ENCODE data around the gene ANKRD11. TPM values are rescaled to one million over a fixed set of nuclear protein-coding genes. Genes with fewer than 3 reads are reported as not detected.
A peak's percentile ranks its signal among the peaks of the same experiment; 100 is the strongest.
"Not testable (repeated sequence)": the region's sequence is repeated elsewhere in the genome, so short reads cannot be mapped to it uniquely, and the experiment has no call there.

ANKRD11 gene
- polyA plus RNA-seq, 2 donors, result 37.1 to 73.5 TPM

DNA sequence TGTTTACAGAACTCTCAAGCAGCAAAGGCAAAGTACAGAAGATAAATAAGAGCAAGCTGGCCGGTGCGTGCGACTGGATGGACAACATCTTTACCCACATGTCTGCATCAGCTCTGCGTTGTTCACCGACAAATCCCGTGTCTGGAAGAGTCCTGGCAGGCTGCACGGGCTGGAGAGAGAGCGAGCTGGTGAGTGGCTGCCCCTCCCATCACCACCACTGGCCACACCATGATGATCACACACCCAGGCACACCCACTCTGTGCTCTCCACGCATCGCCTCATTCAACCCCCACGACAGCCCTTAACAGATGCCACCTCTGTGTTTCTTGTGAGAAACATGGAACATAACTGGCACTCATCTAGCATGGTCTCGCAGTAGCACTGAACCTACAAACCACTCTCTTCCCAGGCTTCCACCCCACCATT is 59.2 kb downstream of the ANKRD11 start:
- H3K27ac ChIP-seq (ENCODE audit: low read depth in 2 of 2, low read length in 1 of 2), result peak overlapping the region; percentile 20 to 90
- peaks cover 0 to 2% of the 10 kb centered on the region in 2 donors for H3K36me3 ChIP-seq (ENCODE audit: control insufficient read depth in 2 of 2, insufficient read depth in 2 of 2, low read length in 1 of 2)
- WGBS, 2 donors, result 28 to 29% methylated on average over 12 of the region's 12 CpGs
- H3K27me3 ChIP-seq (ENCODE audit: control insufficient read depth in 1 of 2, insufficient read depth in 2 of 2, low read length in 2 of 2), result no peaks in the 10 kb centered on the region
- peaks cover 13 to 18% of the 10 kb centered on the region in 2 donors for H3K4me1 ChIP-seq (ENCODE audit: control insufficient read depth in 2 of 2, insufficient read depth in 2 of 2, low read length in 1 of 2)
- H3K9me3 ChIP-seq (ENCODE audit: control insufficient read depth in 2 of 2, insufficient read depth in 1 of 2, low read depth in 1 of 2, low read length in 1 of 2), result no peaks in the 10 kb centered on the region
- H3K4me3 ChIP-seq (ENCODE audit: low read depth in 1 of 2, low read length in 2 of 2), result no peak overlapping the region

- H3K9me3 ChIP-seq (ENCODE audit: control insufficient read depth in 2 of 2, insufficient read depth in 1 of 2, low read depth in 1 of 2, low read length in 1 of 2), result no peaks in the 10 kb centered on the region
- H3K36me3 ChIP-seq (ENCODE audit: control insufficient read depth in 2 of 2, insufficient read depth in 2 of 2, low read length in 1 of 2), result peaks cover 0 to 2% of the 10 kb centered on the region in 2 donors
- H3K4me1 ChIP-seq (ENCODE audit: control insufficient read depth in 2 of 2, insufficient read depth in 2 of 2, low read length in 1 of 2), result peaks cover 13 to 18% of the 10 kb centered on the region in 2 donors
- no peaks in the 10 kb centered on the region for H3K27me3 ChIP-seq (ENCODE audit: control insufficient read depth in 1 of 2, insufficient read depth in 2 of 2, low read length in 2 of 2)
- peak overlapping the region; percentile 27 to 90 for H3K27ac ChIP-seq (ENCODE audit: low read depth in 2 of 2, low read length in 1 of 2)
- 65 to 77% methylated on average over 19 of the region's 19 CpGs for WGBS, 2 donors
- H3K4me3 ChIP-seq (ENCODE audit: low read depth in 1 of 2, low read length in 2 of 2), result no peak overlapping the region
Measured at GRCh38 chr16:89430436-89431157, 59.8 kb downstream of the ANKRD11 start.

- not testable (repeated sequence) for H3K4me3 ChIP-seq (ENCODE audit: low read depth in 1 of 2, low read length in 2 of 2); H3K27ac ChIP-seq (ENCODE audit: low read depth in 2 of 2, low read length in 1 of 2); H3K36me3 ChIP-seq (ENCODE audit: control insufficient read depth in 2 of 2, insufficient read depth in 2 of 2, low read length in 1 of 2); H3K9me3 ChIP-seq (ENCODE audit: control insufficient read depth in 2 of 2, insufficient read depth in 1 of 2, low read depth in 1 of 2, low read length in 1 of 2); H3K27me3 ChIP-seq (ENCODE audit: control insufficient read depth in 1 of 2, insufficient read depth in 2 of 2, low read length in 2 of 2)
- peaks cover 8 to 19% of the 10 kb centered on the region in 2 donors for H3K4me1 ChIP-seq (ENCODE audit: control insufficient read depth in 2 of 2, insufficient read depth in 2 of 2, low read length in 1 of 2)
- 94 to 95% methylated on average over 7 of the region's 7 CpGs for WGBS, 2 donors
Measured at GRCh38 chr16:89428605-89429004, 61.8 kb downstream of the ANKRD11 start.

DNA sequence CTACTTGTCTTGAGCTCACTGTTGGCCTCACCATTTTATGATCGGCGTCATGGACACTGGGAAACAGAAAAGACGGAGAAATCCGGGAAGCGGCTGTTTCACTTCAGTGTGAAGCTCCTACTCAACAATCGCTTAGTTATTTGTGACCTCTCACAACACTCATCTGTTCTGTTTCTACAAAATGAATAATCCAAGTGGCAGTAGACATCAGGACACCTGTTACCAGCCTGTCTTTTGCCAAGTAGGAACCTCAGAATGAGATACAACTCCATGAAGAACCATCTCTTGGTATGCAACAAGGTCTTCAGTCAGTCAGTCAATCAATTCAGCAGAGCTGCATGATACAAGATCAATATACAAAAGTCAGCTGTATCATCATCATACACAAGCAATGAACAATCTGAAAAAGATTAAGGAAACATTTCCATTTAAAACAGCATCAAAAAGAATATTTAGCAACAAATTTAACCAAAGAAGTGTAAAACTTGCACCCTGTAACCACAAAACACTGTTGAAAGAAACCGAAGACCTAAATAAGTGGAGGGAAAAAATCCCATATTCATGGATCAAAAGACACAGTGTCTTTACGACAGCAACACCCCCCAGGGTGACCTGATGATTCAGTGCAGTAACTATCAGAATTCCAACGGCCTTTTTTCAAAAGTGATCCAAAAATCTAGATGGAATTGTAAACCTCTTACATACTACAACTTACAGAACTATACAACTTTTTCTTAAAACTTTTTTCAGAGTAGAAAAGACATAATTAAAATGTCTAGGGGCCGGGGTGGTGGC is 63.4 kb downstream of the ANKRD11 start:
- 86 to 90% methylated on average over 10 of the region's 10 CpGs for WGBS, 2 donors
- H3K27me3 ChIP-seq (ENCODE audit: control insufficient read depth in 1 of 2, insufficient read depth in 2 of 2, low read length in 2 of 2), result no peaks in the 10 kb centered on the region
- no peaks in the 10 kb centered on the region for H3K9me3 ChIP-seq (ENCODE audit: control insufficient read depth in 2 of 2, insufficient read depth in 1 of 2, low read depth in 1 of 2, low read length in 1 of 2)
- no peak overlapping the region for H3K27ac ChIP-seq (ENCODE audit: low read depth in 2 of 2, low read length in 1 of 2)
- H3K4me3 ChIP-seq (ENCODE audit: low read depth in 1 of 2, low read length in 2 of 2), result no peak overlapping the region
- H3K36me3 ChIP-seq (ENCODE audit: control insufficient read depth in 2 of 2, insufficient read depth in 2 of 2, low read length in 1 of 2), result no peaks in the 10 kb centered on the region
- H3K4me1 ChIP-seq (ENCODE audit: control insufficient read depth in 2 of 2, insufficient read depth in 2 of 2, low read length in 1 of 2), result peaks cover 10 to 23% of the 10 kb centered on the region in 2 donors

DNA sequence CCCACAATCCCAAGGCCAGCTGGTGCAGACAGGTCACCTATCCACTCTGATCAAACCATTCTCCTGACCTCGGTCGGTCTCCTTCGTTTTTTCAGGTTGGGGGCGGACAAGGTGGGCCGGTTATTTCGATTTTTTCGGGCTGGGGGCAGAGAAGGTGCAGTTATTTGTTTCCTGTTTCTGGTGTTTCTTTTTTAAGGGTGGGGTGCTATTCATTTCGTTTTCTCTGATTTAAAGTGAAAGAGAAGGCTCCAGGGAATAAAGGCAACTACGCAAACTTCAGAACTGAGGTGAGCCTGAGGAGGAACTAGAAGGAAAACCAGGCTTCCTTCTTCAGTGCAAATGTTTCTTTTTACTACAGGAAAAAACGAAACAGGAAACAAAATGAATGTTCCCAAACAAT is 64.8 kb downstream of the ANKRD11 start:
- Histone ChIP-seq H3K9me3 (ENCODE audit: control insufficient read depth in 2 of 2, insufficient read depth in 1 of 2, low read depth in 1 of 2, low read length in 1 of 2) (no peaks in the 10 kb centered on the region), H3K4me3 (ENCODE audit: low read depth in 1 of 2, low read length in 2 of 2) (no peak overlapping the region), H3K27ac (ENCODE audit: low read depth in 2 of 2, low read length in 1 of 2) (peak overlapping the region in 1 of 2 donors; percentile 49), H3K36me3 (ENCODE audit: control insufficient read depth in 2 of 2, insufficient read depth in 2 of 2, low read length in 1 of 2) (peaks cover 0 to 2% of the 10 kb centered on the region in 2 donors), H3K4me1 (ENCODE audit: control insufficient read depth in 2 of 2, insufficient read depth in 2 of 2, low read length in 1 of 2) (peaks cover 2 to 11% of the 10 kb centered on the region in 2 donors), H3K27me3 (ENCODE audit: control insufficient read depth in 1 of 2, insufficient read depth in 2 of 2, low read length in 2 of 2) (no peaks in the 10 kb centered on the region)
- 68 to 73% methylated on average over 10 of the region's 10 CpGs for WGBS, 2 donors

DNA sequence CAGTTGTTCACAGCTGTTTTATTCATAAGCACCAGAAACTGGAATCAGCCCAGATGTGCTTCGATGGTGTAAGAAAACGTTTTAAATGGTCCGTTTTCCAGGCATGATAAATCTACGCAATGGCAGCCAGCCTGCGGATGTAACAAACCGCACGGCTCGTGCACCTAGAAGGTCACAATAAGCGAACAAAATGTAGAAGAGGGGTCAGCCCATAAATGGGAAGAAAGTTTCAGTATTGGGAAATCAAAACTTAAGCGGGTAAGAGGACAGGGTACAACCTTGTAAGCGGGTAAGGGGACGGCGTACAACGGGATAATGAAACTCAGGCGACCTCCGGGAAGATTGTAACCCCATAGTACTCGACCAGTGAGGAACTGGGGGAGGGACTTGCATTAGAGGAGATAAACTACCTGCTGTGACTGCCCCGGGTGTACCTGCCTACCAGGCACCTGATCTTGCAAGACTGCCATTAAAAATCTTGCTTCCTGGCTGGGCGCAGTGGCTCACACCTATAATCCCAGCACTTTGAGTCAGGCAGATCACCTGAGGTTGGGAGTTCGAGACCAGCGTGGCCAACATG is 66.6 kb downstream of the ANKRD11 start:
- Histone ChIP-seq H3K27ac (ENCODE audit: low read depth in 2 of 2, low read length in 1 of 2) (peak overlapping the region in 1 of 2 donors; percentile 30), H3K9me3 (ENCODE audit: control insufficient read depth in 2 of 2, insufficient read depth in 1 of 2, low read depth in 1 of 2, low read length in 1 of 2) (no peaks in the 10 kb centered on the region), H3K4me1 (ENCODE audit: control insufficient read depth in 2 of 2, insufficient read depth in 2 of 2, low read length in 1 of 2) (peaks cover 2 to 11% of the 10 kb centered on the region in 2 donors), H3K36me3 (ENCODE audit: control insufficient read depth in 2 of 2, insufficient read depth in 2 of 2, low read length in 1 of 2) (peaks cover 0 to 3% of the 10 kb centered on the region in 2 donors), H3K4me3 (ENCODE audit: low read depth in 1 of 2, low read length in 2 of 2) (no peak overlapping the region), H3K27me3 (ENCODE audit: control insufficient read depth in 1 of 2, insufficient read depth in 2 of 2, low read length in 2 of 2) (no peaks in the 10 kb centered on the region)
- WGBS, 2 donors, result 82 to 83% methylated on average over 21 of the region's 21 CpGs

GRCh38 chr16:89422905-89423630 is 67.3 kb downstream of the ANKRD11 start:
- Histone ChIP-seq H3K36me3 (ENCODE audit: control insufficient read depth in 2 of 2, insufficient read depth in 2 of 2, low read length in 1 of 2) (peaks cover 0 to 3% of the 10 kb centered on the region in 2 donors), H3K27me3 (ENCODE audit: control insufficient read depth in 1 of 2, insufficient read depth in 2 of 2, low read length in 2 of 2) (no peaks in the 10 kb centered on the region), H3K4me3 (ENCODE audit: low read depth in 1 of 2, low read length in 2 of 2) (no peak overlapping the region), H3K4me1 (ENCODE audit: control insufficient read depth in 2 of 2, insufficient read depth in 2 of 2, low read length in 1 of 2) (peaks cover 2 to 11% of the 10 kb centered on the region in 2 donors), H3K27ac (ENCODE audit: low read depth in 2 of 2, low read length in 1 of 2) (no peak overlapping the region), H3K9me3 (ENCODE audit: control insufficient read depth in 2 of 2, insufficient read depth in 1 of 2, low read depth in 1 of 2, low read length in 1 of 2) (no peaks in the 10 kb centered on the region)
- WGBS, 2 donors, result 57 to 60% methylated on average over 16 of the region's 16 CpGs

DNA sequence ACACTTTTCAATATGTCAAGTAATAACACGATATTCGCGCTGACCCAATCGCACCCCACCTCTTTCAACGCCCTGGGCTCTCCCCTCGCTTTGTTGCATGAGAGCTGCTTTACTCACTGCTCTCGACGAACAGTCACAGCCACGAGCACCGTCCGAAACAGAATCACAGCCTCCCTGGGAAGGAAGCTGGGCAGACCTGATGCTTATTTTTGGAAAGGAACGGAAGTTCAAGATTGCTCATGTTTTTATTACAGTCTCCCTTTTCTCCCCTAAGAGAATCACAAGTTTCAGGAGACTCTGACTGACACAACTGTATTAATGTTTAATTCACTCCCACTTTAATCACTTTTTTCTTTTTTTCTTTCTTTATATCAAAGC is 67.8 kb downstream of the ANKRD11 start:
- 65 to 69% methylated on average over 12 of the region's 12 CpGs for WGBS, 2 donors
- no peaks in the 10 kb centered on the region for H3K27me3 ChIP-seq (ENCODE audit: control insufficient read depth in 1 of 2, insufficient read depth in 2 of 2, low read length in 2 of 2)
- H3K4me3 ChIP-seq (ENCODE audit: low read depth in 1 of 2, low read length in 2 of 2), result no peak overlapping the region
- no peak overlapping the region for H3K27ac ChIP-seq (ENCODE audit: low read depth in 2 of 2, low read length in 1 of 2)
- H3K9me3 ChIP-seq (ENCODE audit: control insufficient read depth in 2 of 2, insufficient read depth in 1 of 2, low read depth in 1 of 2, low read length in 1 of 2), result no peaks in the 10 kb centered on the region
- peaks cover 2 to 11% of the 10 kb centered on the region in 2 donors for H3K4me1 ChIP-seq (ENCODE audit: control insufficient read depth in 2 of 2, insufficient read depth in 2 of 2, low read length in 1 of 2)
- H3K36me3 ChIP-seq (ENCODE audit: control insufficient read depth in 2 of 2, insufficient read depth in 2 of 2, low read length in 1 of 2), result peaks cover 0 to 3% of the 10 kb centered on the region in 2 donors

- H3K36me3 ChIP-seq (ENCODE audit: control insufficient read depth in 2 of 2, insufficient read depth in 2 of 2, low read length in 1 of 2); H3K27me3 ChIP-seq (ENCODE audit: control insufficient read depth in 1 of 2, insufficient read depth in 2 of 2, low read length in 2 of 2); H3K27ac ChIP-seq (ENCODE audit: low read depth in 2 of 2, low read length in 1 of 2); H3K4me3 ChIP-seq (ENCODE audit: low read depth in 1 of 2, low read length in 2 of 2); H3K9me3 ChIP-seq (ENCODE audit: control insufficient read depth in 2 of 2, insufficient read depth in 1 of 2, low read depth in 1 of 2, low read length in 1 of 2): not testable (repeated sequence)
- 93 to 97% methylated on average over 11 to 18 of the region's 23 CpGs for WGBS, 2 donors
- H3K4me1 ChIP-seq (ENCODE audit: control insufficient read depth in 2 of 2, insufficient read depth in 2 of 2, low read length in 1 of 2), result peaks cover 2 to 11% of the 10 kb centered on the region in 2 donors
Measured at GRCh38 chr16:89421300-89421699, 69.1 kb downstream of the ANKRD11 start.

All from esophagus (tissue), 2 donors.